CD4-positive, alpha-beta memory T cell (primary cell): ENCODE measurements around the gene KANK3. TPM values are rescaled to one million over a fixed set of nuclear protein-coding genes. Genes with fewer than 3 reads are reported as not detected.
"Not testable (repeated sequence)": the region's sequence is repeated elsewhere in the genome, so short reads cannot be mapped to it uniquely, and the experiment has no call there.

Source experiments
- CTCF ChIA-PET: fragments of 350-600 bp; sonication (Branson Sonifier 250); formaldehyde crosslinking; loops from one replicate; lab custom pipeline; 2021; ENCODE audit warnings: inconsistent platforms; ENCODE audit not compliant: partially characterized antibody; lab: Charles Lee
- POLR2A ChIA-PET: fragments of 350-600 bp; sonication (Branson Sonifier 250); formaldehyde crosslinking; loops from one replicate; lab custom pipeline; 2021; ENCODE audit not compliant: partially characterized antibody; lab: Charles Lee
- DNase-seq, 5 donors: peaks; one replicate each; pipeline versions ENCODE4 v3.0.0 to v3.0.0-alpha.2; 2020 to 2022; ENCODE audit warnings: mixed read lengths in 1 of 5
- H3K27ac ChIP-seq: one replicate; pipeline ENCODE4 v1.7.0; 2013; ENCODE audit warnings: low read depth, low read length
- H3K27me3 ChIP-seq: 2 replicates; pipeline ENCODE4 v1.7.0; 2013; ENCODE audit warnings: mild to moderate bottlenecking, low read length, moderate library complexity; ENCODE audit not compliant: insufficient read depth
- H3K36me3 ChIP-seq: 2 replicates; pipeline ENCODE4 v1.7.0; 2013; ENCODE audit warnings: mild to moderate bottlenecking, low read length, moderate library complexity; ENCODE audit not compliant: insufficient read depth
- H3K4me1 ChIP-seq: 2 replicates; pipeline ENCODE4 v1.7.0; 2013; ENCODE audit warnings: mild to moderate bottlenecking, low read length, moderate library complexity; ENCODE audit not compliant: insufficient read depth
- H3K4me3 ChIP-seq, 2 donors: one replicate each; pipeline ENCODE4 v1.7.0; 2013; ENCODE audit warnings: low read length in 2 of 2, mild to moderate bottlenecking in 1 of 2
- H3K9me3 ChIP-seq, 2 donors: one replicate each; pipeline ENCODE4 v1.7.0; 2013; ENCODE audit warnings: low read length in 2 of 2, control low read depth in 1 of 2; ENCODE audit not compliant: control insufficient read depth in 1 of 2
- H3K27ac Mint-ChIP-seq, 7 donors: one replicate each; pipeline ENCODE4 v1.8.0; 2020 to 2021; ENCODE audit warnings: mixed read lengths in 7 of 7, mild to moderate bottlenecking in 6 of 7, inconsistent platforms in 3 of 7, moderate library complexity in 3 of 7
- H3K27me3 Mint-ChIP-seq, 2 donors: one replicate each; pipeline ENCODE4 v1.8.0; 2020 to 2021; ENCODE audit warnings: mixed read lengths in 2 of 2
- H3K36me3 Mint-ChIP-seq, 2 donors: one replicate each; pipeline ENCODE4 v1.8.0; 2020 to 2021; ENCODE audit warnings: mixed read lengths in 2 of 2, inconsistent platforms in 1 of 2, mild to moderate bottlenecking in 1 of 2
- H3K4me1 Mint-ChIP-seq, 4 donors: one replicate each; pipeline ENCODE4 v1.8.0; 2020 to 2021; ENCODE audit warnings: mixed read lengths in 4 of 4, mild to moderate bottlenecking in 1 of 4
- H3K4me3 Mint-ChIP-seq, 8 donors: one replicate each; pipeline ENCODE4 v1.8.0; 2020 to 2021; ENCODE audit warnings: mixed read lengths in 8 of 8, mild to moderate bottlenecking in 7 of 8, moderate library complexity in 6 of 8, inconsistent platforms in 3 of 8
- H3K9me3 Mint-ChIP-seq, 8 donors: one replicate each; pipeline ENCODE4 v1.8.0; 2020 to 2021; ENCODE audit warnings: mixed read lengths in 8 of 8, mild to moderate bottlenecking in 5 of 8, inconsistent platforms in 3 of 8, moderate library complexity in 1 of 8
- intact Hi-C: fragments of 100-400 bp; cut with micrococcal nuclease; formaldehyde crosslinking; loops from one replicate; pipeline ENCODE4 v1.15.1; 2023
- polyA plus RNA-seq, 2 donors: library from polyadenylated mRNA; unstranded; fragments of 300-500 nt; fragmentation: Illumina TruSeq; gene quantifications; one replicate each; pipeline ENCODE4 v1.2.3, GENCODE V29; 2021
- total RNA-seq, 2 experiments: library from RNA; stranded (reverse); gene quantifications; one replicate each; pipeline ENCODE4 v1.2.3, GENCODE V29; 2021

The KANK3 gene
- total and polyA plus RNA-seq, 4 experiments from 2014 or later, result 1.1 to 6.3 (median 3.4) TPM

GRCh38 chr19:8388612-8388958 is 45.5 kb upstream of the KANK3 start:
- CTCF ChIA-PET, result no interaction called here
- H3K4me1 Mint-ChIP-seq, result peaks cover 8 to 35% (median 25%) of the 10 kb centered on the region in 4 donors
- intact Hi-C loops, result no loop called here
- DNase-seq, result no peak
- H3K36me3 Mint-ChIP-seq, result peaks cover 0 to 5% of the 10 kb centered on the region in 2 donors
- Histone ChIP-seq H3K27ac (no peak overlapping the region), H3K4me3 (no peak overlapping the region), H3K4me1 (peaks cover 22% of the 10 kb centered on the region), H3K27me3 (no peaks in the 10 kb centered on the region), H3K36me3 (no peaks in the 10 kb centered on the region), H3K9me3 (no peaks in the 10 kb centered on the region)
- H3K4me3 Mint-ChIP-seq, result peak overlapping the region in 4 of 8 donors; percentile 31 to 52 (median 40)
- POLR2A ChIA-PET, result interaction anchor here (0.9 kb wide), 1 partner anchor 25 kb away, joined by 3 read pairs; no protein-coding TSS in a partner anchor
- H3K27me3 Mint-ChIP-seq, result no peaks in the 10 kb centered on the region
- H3K9me3 Mint-ChIP-seq, result no peaks in the 10 kb centered on the region
- peak overlapping the region in 1 of 7 donors; percentile 24 for H3K27ac Mint-ChIP-seq

- Histone ChIP-seq H3K4me1 (peaks cover 22% of the 10 kb centered on the region), H3K4me3 (no peak overlapping the region), H3K9me3 (no peaks in the 10 kb centered on the region), H3K27ac (no peak overlapping the region), H3K27me3 (no peaks in the 10 kb centered on the region), H3K36me3 (no peaks in the 10 kb centered on the region)
- Mint-ChIP-seq H3K4me3 (peak overlapping the region in 3 of 8 donors; percentile 14 to 36 (median 25)), H3K4me1 (peaks cover 6 to 29% (median 22%) of the 10 kb centered on the region in 4 donors), H3K27me3 (no peaks in the 10 kb centered on the region), H3K27ac (peak overlapping the region in 1 of 7 donors; percentile 23), H3K9me3 (no peaks in the 10 kb centered on the region), H3K36me3 (peaks cover 0 to 3% of the 10 kb centered on the region in 2 donors)
- CTCF ChIA-PET, result interaction anchor here (0.7 kb wide), 1 partner anchor 34 kb away, joined by 4 read pairs; no protein-coding TSS in a partner anchor
- DNase-seq, result no peak
- POLR2A ChIA-PET, result interaction anchor here (0.9 kb wide), 1 partner anchor 26 kb away, joined by 3 read pairs; no protein-coding TSS in a partner anchor
- intact Hi-C loops, result no loop called here
These were observed 44.9 kb upstream of the KANK3 start for GRCh38 chr19:8387688-8388611.

GRCh38 chr19:8386990-8387389 is 43.9 kb upstream of the KANK3 start:
- Mint-ChIP-seq H3K36me3 (peaks cover 0 to 2% of the 10 kb centered on the region in 2 donors), H3K9me3 (no peaks in the 10 kb centered on the region), H3K27ac (peak overlapping the region in 1 of 7 donors; percentile 65), H3K27me3 (no peaks in the 10 kb centered on the region), H3K4me1 (peaks cover 6 to 22% (median 17%) of the 10 kb centered on the region in 4 donors), H3K4me3 (no peak overlapping the region)
- no peak overlapping the region for H3K27ac ChIP-seq
- peaks cover 18% of the 10 kb centered on the region for H3K4me1 ChIP-seq
- intact Hi-C loops, result no loop called here
- ChIA-PET CTCF (interaction anchor here (1.3 kb wide), 1 partner anchor 34 kb away, joined by 3 read pairs; no protein-coding TSS in a partner anchor), POLR2A (no interaction called here)
- H3K4me3 ChIP-seq, result no peak overlapping the region
- no peak for DNase-seq
- H3K27me3 ChIP-seq, result no peaks in the 10 kb centered on the region
- H3K9me3 ChIP-seq, result no peaks in the 10 kb centered on the region
- H3K36me3 ChIP-seq, result no peaks in the 10 kb centered on the region

GRCh38 chr19:8386419-8386818 is 43.4 kb upstream of the KANK3 start:
- H3K27ac ChIP-seq, intact Hi-C loops, H3K4me3 ChIP-seq, H3K9me3 ChIP-seq, H3K36me3 ChIP-seq, DNase-seq, H3K9me3 Mint-ChIP-seq, POLR2A ChIA-PET, H3K27ac Mint-ChIP-seq, H3K27me3 Mint-ChIP-seq, H3K36me3 Mint-ChIP-seq, H3K4me3 Mint-ChIP-seq, H3K27me3 ChIP-seq: not testable (repeated sequence)
- H3K4me1 Mint-ChIP-seq, result peaks cover 4 to 17% (median 13%) of the 10 kb centered on the region in 4 donors
- H3K4me1 ChIP-seq, result peaks cover 12% of the 10 kb centered on the region
- CTCF ChIA-PET, result interaction anchor here (1.3 kb wide), 1 partner anchor 33 kb away, joined by 3 read pairs; no protein-coding TSS in a partner anchor

- CTCF ChIA-PET, intact Hi-C loops: not testable (repeated sequence)
These were observed 42.5 kb upstream of the KANK3 start for GRCh38 chr19:8385566-8385965.

GRCh38 chr19:8385103-8385502 is 42.0 kb upstream of the KANK3 start:
- H3K4me1 ChIP-seq, H3K9me3 ChIP-seq, H3K27ac ChIP-seq, intact Hi-C loops, H3K27me3 ChIP-seq, H3K4me3 ChIP-seq, H3K4me1 Mint-ChIP-seq, H3K36me3 Mint-ChIP-seq, H3K27ac Mint-ChIP-seq, H3K9me3 Mint-ChIP-seq, DNase-seq, CTCF ChIA-PET, H3K27me3 Mint-ChIP-seq, H3K4me3 Mint-ChIP-seq, POLR2A ChIA-PET, H3K36me3 ChIP-seq: not testable (repeated sequence)

More at GRCh38 chr19:8385566-8385965, 42.5 kb upstream of the KANK3 start:
- POLR2A ChIA-PET, H3K9me3 Mint-ChIP-seq, H3K9me3 ChIP-seq, H3K27me3 ChIP-seq, H3K4me3 ChIP-seq, DNase-seq, H3K27ac Mint-ChIP-seq, H3K4me3 Mint-ChIP-seq, H3K4me1 ChIP-seq, H3K36me3 ChIP-seq, H3K36me3 Mint-ChIP-seq, H3K27ac ChIP-seq, H3K27me3 Mint-ChIP-seq: not testable (repeated sequence)
- H3K4me1 Mint-ChIP-seq, result peaks cover 0 to 10% (median 8%) of the 10 kb centered on the region in 4 donors

- H3K27ac Mint-ChIP-seq, result peak overlapping the region in 1 of 7 donors; percentile 18
- H3K9me3 Mint-ChIP-seq, POLR2A ChIA-PET: not testable (repeated sequence)
These were observed 41.5 kb upstream of the KANK3 start for GRCh38 chr19:8384569-8384968.

More at GRCh38 chr19:8384569-8384968, 41.5 kb upstream of the KANK3 start:
- H3K27me3 ChIP-seq, H3K36me3 ChIP-seq, intact Hi-C loops, H3K4me1 Mint-ChIP-seq, H3K9me3 ChIP-seq, H3K36me3 Mint-ChIP-seq, H3K4me3 Mint-ChIP-seq, CTCF ChIA-PET, H3K4me3 ChIP-seq, H3K27ac ChIP-seq, DNase-seq, H3K27me3 Mint-ChIP-seq, H3K4me1 ChIP-seq: not testable (repeated sequence)
